Smooth muscle cell (in vitro differentiated cells): ENCODE results near the gene TSPAN2. TPM values are rescaled to one million over a fixed set of nuclear protein-coding genes. Genes with fewer than 3 reads are reported as not detected.
A peak's percentile ranks its signal among the peaks of the same experiment; 100 is the strongest.

Experiments
- DNase-seq: peaks from one replicate; lab custom pipeline; 2025; ENCODE audit not compliant: unreplicated experiment; lab: John Stamatoyannopoulos, UW
- H2AFZ ChIP-seq: fragments of 200-600 bp; sonication (generic); 2 replicates; pipeline ENCODE4 v1.6.0; 2016; ENCODE audit warnings: antibody characterized with exemption, low read depth, mild to moderate bottlenecking
- H3F3A ChIP-seq: fragments of 200-600 bp; sonication (generic); 2 replicates; pipeline ENCODE4 v1.6.0; 2017; ENCODE audit warnings: antibody characterized with exemption, low read depth
- H3K27ac ChIP-seq: fragments of 200-600 bp; sonication (generic); 2 replicates; pipeline ENCODE4 v1.5.1; 2016; ENCODE audit warnings: low read depth, mild to moderate bottlenecking
- H3K27me3 ChIP-seq: fragments of 200-600 bp; sonication (generic); 2 replicates; pipeline ENCODE4 v1.6.1; 2016; ENCODE audit warnings: low read depth, mild to moderate bottlenecking
- H3K36me3 ChIP-seq: fragments of 200-600 bp; sonication (generic); 2 replicates; pipeline ENCODE4 v1.5.1; 2016; ENCODE audit warnings: low read depth
- H3K4me1 ChIP-seq: fragments of 200-600 bp; sonication (generic); 2 replicates; pipeline ENCODE4 v1.5.1; 2016; ENCODE audit warnings: low read depth
- H3K4me2 ChIP-seq: fragments of 200-600 bp; sonication (generic); 2 replicates; pipeline ENCODE4 v1.6.0; 2016; ENCODE audit warnings: mild to moderate bottlenecking
- H3K4me3 ChIP-seq: fragments of 200-600 bp; sonication (generic); 2 replicates; pipeline ENCODE4 v1.5.1; 2016; ENCODE audit warnings: mild to moderate bottlenecking
- H3K79me2 ChIP-seq: fragments of 200-600 bp; sonication (generic); 2 replicates; pipeline ENCODE4 v1.6.0; 2016; ENCODE audit warnings: low read depth, mild to moderate bottlenecking
- H3K9ac ChIP-seq: fragments of 200-600 bp; sonication (generic); 2 replicates; pipeline ENCODE4 v1.6.0; 2016; ENCODE audit warnings: low read depth
- H3K9me3 ChIP-seq: fragments of 200-600 bp; sonication (generic); replicated peaks from 2 replicates; pipeline ENCODE4 v1.5.1; 2016; ENCODE audit warnings: low read depth
- H4K20me1 ChIP-seq: fragments of 200-600 bp; sonication (generic); 2 replicates; pipeline ENCODE4 v1.6.0; 2016; ENCODE audit warnings: low read depth
- CTCF ChIP-seq: fragments of 200-600 bp; sonication (generic); IDR thresholded peaks from 2 replicates; pipeline ENCODE4 v1.5.1; 2017; ENCODE audit warnings: borderline replicate concordance, mild to moderate bottlenecking, antibody characterized with exemption; ENCODE audit not compliant: insufficient read depth, poor library complexity, severe bottlenecking
- WGBS: methylation state at CpG from one replicate; pipeline ENCODE4 v1.1.7; 2016; ENCODE audit warnings: low lambda C conversion rate; 5-methylcytosine and 5-hydroxymethylcytosine counted together
- polyA plus RNA-seq: library from polyadenylated mRNA; unstranded; fragments of >200 nt; fragmentation: Nextera tagmentation; extraction: Ambion mirVana; gene quantifications from 2 replicates; pipeline ENCODE4 v1.2.1, GENCODE V29; 2016
- total RNA-seq: library from RNA; depleted of rRNA; stranded (reverse); fragments of >200 nt; gene quantifications from 2 replicates; pipeline ENCODE4 v1.2.3, GENCODE V29; 2014

Gene TSPAN2
- total and polyA plus RNA-seq, 2 experiments from 2014 or later = 13.8 to 17.4 TPM

- no peaks in the 10 kb centered on the region for H4K20me1 ChIP-seq
- H3K4me2 ChIP-seq = no peak overlapping the region
- H3K9ac ChIP-seq = no peak overlapping the region
- no peaks in the 10 kb centered on the region for H3K36me3 ChIP-seq
- H2AFZ ChIP-seq = no peak overlapping the region
- peaks cover 9% of the 10 kb centered on the region for H3F3A ChIP-seq
- H3K4me3 ChIP-seq = no peak overlapping the region
- peaks cover 8% of the 10 kb centered on the region for H3K4me1 ChIP-seq
- DNase-seq = no peak
- H3K79me2 ChIP-seq = no peaks in the 10 kb centered on the region
- H3K9me3 ChIP-seq = no peaks in the 10 kb centered on the region
- TF ChIP-seq CTCF = no peak
- H3K27me3 ChIP-seq = no peaks in the 10 kb centered on the region
- no peak overlapping the region for H3K27ac ChIP-seq
These were observed 47.4 kb upstream of the TSPAN2 start for GRCh38 chr1:115136706-115137105.

GRCh38 chr1:115136106-115136505 is 46.8 kb upstream of the TSPAN2 start:
- TF ChIP-seq CTCF = no peak
- H3K9ac ChIP-seq = no peak overlapping the region
- H3K4me1 ChIP-seq = peaks cover 8% of the 10 kb centered on the region
- H3K9me3 ChIP-seq = no peaks in the 10 kb centered on the region
- no peaks in the 10 kb centered on the region for H4K20me1 ChIP-seq
- no peaks in the 10 kb centered on the region for H3K27me3 ChIP-seq
- no peak overlapping the region for H3K4me2 ChIP-seq
- peaks cover 9% of the 10 kb centered on the region for H3F3A ChIP-seq
- H3K36me3 ChIP-seq = no peaks in the 10 kb centered on the region
- no peaks in the 10 kb centered on the region for H3K79me2 ChIP-seq
- H2AFZ ChIP-seq = no peak overlapping the region
- H3K27ac ChIP-seq = peak overlapping the region; percentile 50
- no peak overlapping the region for H3K4me3 ChIP-seq
- 66% methylated on average over 3 of the region's 3 CpGs for WGBS
- no peak for DNase-seq

- WGBS = 70% methylated on average over 5 of the region's 5 CpGs
- no peak for TF ChIP-seq CTCF
- H3F3A ChIP-seq = peaks cover 9% of the 10 kb centered on the region
- H4K20me1 ChIP-seq = no peaks in the 10 kb centered on the region
- H3K9ac ChIP-seq = no peak overlapping the region
- peaks cover 8% of the 10 kb centered on the region for H3K4me1 ChIP-seq
- no peak for DNase-seq
- no peaks in the 10 kb centered on the region for H3K79me2 ChIP-seq
- H3K27ac ChIP-seq = peak overlapping the region; percentile 50
- H3K4me2 ChIP-seq = no peak overlapping the region
- H3K27me3 ChIP-seq = no peaks in the 10 kb centered on the region
- no peaks in the 10 kb centered on the region for H3K9me3 ChIP-seq
- H2AFZ ChIP-seq = no peak overlapping the region
- no peak overlapping the region for H3K4me3 ChIP-seq
- no peaks in the 10 kb centered on the region for H3K36me3 ChIP-seq
These were observed 46.4 kb upstream of the TSPAN2 start for GRCh38 chr1:115135681-115136080.

GRCh38 chr1:115134850-115135480 is 45.7 kb upstream of the TSPAN2 start:
- Histone ChIP-seq H3K79me2 (no peaks in the 10 kb centered on the region), H3K9me3 (no peaks in the 10 kb centered on the region), H3K9ac (no peak overlapping the region), H3K4me1 (peaks cover 8% of the 10 kb centered on the region), H3K4me2 (peak overlapping the region; percentile 5), H3K27ac (peak overlapping the region; percentile 50), H3K4me3 (no peak overlapping the region), H2AFZ (no peak overlapping the region), H3K36me3 (no peaks in the 10 kb centered on the region), H3F3A (peaks cover 9% of the 10 kb centered on the region), H3K27me3 (no peaks in the 10 kb centered on the region), H4K20me1 (no peaks in the 10 kb centered on the region)
- 55% methylated on average over 10 of the region's 10 CpGs for WGBS
- DNase-seq = no peak
- TF ChIP-seq CTCF = no peak
